ENCODE data around the gene HYOU1. TPM values are rescaled to one million over a fixed set of nuclear protein-coding genes. Genes with fewer than 3 reads are reported as not detected.

Gene HYOU1
- total and polyA plus RNA-seq, 2 of the 8 experiments (the other 6 are each of a cell fraction or from before 2014, with no cell fraction given) = 239 to 295 TPM

DNA sequence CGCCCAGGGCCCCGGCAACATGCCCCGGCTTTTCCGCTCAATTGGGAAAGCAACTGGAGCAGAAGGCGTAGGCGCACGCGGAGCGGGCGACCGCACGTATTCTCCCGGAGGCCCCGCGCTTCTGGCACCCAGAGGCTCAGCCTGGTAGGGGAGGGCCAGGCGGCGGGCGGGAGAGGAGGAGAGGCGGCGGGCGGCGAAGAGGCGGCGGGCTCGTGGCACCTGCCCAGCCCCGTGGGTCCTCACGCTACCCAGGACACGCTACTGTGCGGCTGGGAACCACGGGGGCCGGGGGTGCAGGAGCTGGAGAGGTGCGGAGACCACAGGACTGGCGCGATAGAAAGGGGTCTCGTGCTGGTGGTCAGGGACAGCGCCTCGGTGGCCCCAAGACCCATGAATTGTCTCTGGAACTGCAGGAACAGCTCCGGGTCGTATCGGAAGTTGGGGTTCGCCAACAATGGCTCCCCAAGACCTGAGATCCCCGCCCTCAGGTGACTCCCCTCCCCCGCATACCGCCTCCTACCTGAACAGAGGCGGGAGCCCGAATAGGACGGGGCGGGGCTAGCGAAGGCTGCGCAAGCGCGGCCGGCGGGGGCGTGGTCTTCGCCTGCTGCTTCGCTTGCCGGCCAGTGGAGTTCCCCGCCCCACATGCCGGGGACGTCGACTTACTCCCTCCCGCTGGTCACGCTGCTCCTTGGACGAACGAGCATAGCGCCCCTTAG is 26.5 kb downstream of the HYOU1 start, which contains the start of gene SLC37A4:
SLC37A4 (minus strand) TSS at position 549 of the 719 bp plus-strand sequence.
- 3% methylated on average over 58 of the region's 67 CpGs; no CpG with 5 or more reads in 1 of the 2 experiments for WGBS, 2 experiments (ENCODE audit: extremely low coverage in 1 of 2, insufficient coverage in 1 of 2, insufficient read length in 1 of 2, insufficient replicate concordance in 2 of 2, low coverage in 1 of 2, low lambda C conversion rate in 2 of 2, missing lambda C conversion rate in 1 of 2)
- H3K4me3 ChIP-seq (ENCODE audit: extremely low read depth in 1 of 4, insufficient read depth in 2 of 4, low read depth in 3 of 4, low read length in 4 of 4) = peak within 1 kb of the TSS; percentile 64 to 84 (median 74)
- H2BK15ac ChIP-seq (ENCODE audit: low read length) = 0 out of 2 replicates have a peak within 1 kb of the TSS, but pooled peaks have one; percentile 65
- no peaks in the 10 kb centered on the region for H3K27me3 ChIP-seq (replicated peaks in 1 of 4; ENCODE audit: control insufficient read depth in 3 of 4, extremely low read depth in 1 of 4, insufficient read depth in 3 of 4, low read length in 3 of 4)
- peak within 1 kb of the TSS; percentile 81 to 82 for H3K4me2 ChIP-seq (ENCODE audit: insufficient read depth in 1 of 2, low read depth in 2 of 2, low read length in 2 of 2)
- H3K4ac ChIP-seq (replicated peaks; ENCODE audit: insufficient read length, low read depth, low read length) = peak within 1 kb of the TSS; percentile 97
- H3K23me2 ChIP-seq (ENCODE audit: low read depth, low read length) = peaks cover 7% of the 10 kb centered on the region; the same call in 1 of the 2 replicates
- no peak within 1 kb of the TSS for H2AK5ac ChIP-seq (ENCODE audit: low read depth, low read length)
- H2BK12ac ChIP-seq (ENCODE audit: low read depth, low read length) = 0 out of 2 replicates have a peak within 1 kb of the TSS, but pooled peaks have one; percentile 19
- H3K4me1 ChIP-seq (replicated peaks in 1 of 4; ENCODE audit: control insufficient read depth in 3 of 4, insufficient read depth in 4 of 4, low read length in 3 of 4) = peaks cover 6 to 13% (median 10%) of the 10 kb centered on the region in 4 experiments
- peak within 1 kb of the TSS; percentile 96 for H4K5ac ChIP-seq (ENCODE audit: insufficient read length, low read depth, low read length)
- H4K91ac ChIP-seq (replicated peaks; ENCODE audit: insufficient read length, low read length) = peak within 1 kb of the TSS; percentile 94
- H3K9ac ChIP-seq (replicated peaks in 1 of 4; ENCODE audit: extremely low read depth in 1 of 4, low read depth in 3 of 4, low read length in 3 of 4) = peak within 1 kb of the TSS; percentile 56 to 98 (median 92)
- DNase-seq (ENCODE audit: low read depth in 1 of 2, low spot score in 2 of 2) (peak; percentile 98 to 100), FAIRE-seq (no peak)
- H3K36me3 ChIP-seq (ENCODE audit: control insufficient read depth in 2 of 4, insufficient read depth in 4 of 4, low read length in 3 of 4) = peaks cover 3 to 31% (median 11%) of the 10 kb centered on the region in 4 experiments; a peak in 7 of 8 replicates
- peak within 1 kb of the TSS; percentile 78; the same call in 1 of the 2 replicates for H2AFZ ChIP-seq (ENCODE audit: low read length)
- H3K79me2 ChIP-seq (ENCODE audit: control insufficient read depth in 1 of 2, insufficient read depth in 2 of 2, low read length in 2 of 2) = peaks cover 0 to 19% of the 10 kb centered on the region in 2 experiments; a peak in 1 of 4 replicates
- peaks cover 3 to 13% of the 10 kb centered on the region in 2 experiments for H4K20me1 ChIP-seq (replicated peaks in 1 of 2; ENCODE audit: control insufficient read depth in 1 of 2, insufficient read depth in 2 of 2, low read length in 2 of 2)
- peaks cover 15% of the 10 kb centered on the region; the same call in 1 of the 2 replicates for H3K79me1 ChIP-seq (ENCODE audit: low read depth, low read length)
- ChIA-PET CTCF (ENCODE audit: partially characterized antibody) (interaction anchor here (0.9 to 3.1 kb wide), 9 partner anchors 9 to 53 kb away, joined by 3 to 12 read pairs (median 3); partner anchors contain the start of genes HYOU1, RPS25, TRAPPC4 and VPS11), POLR2A (ENCODE audit: partially characterized antibody) (interaction anchor here (1.1 to 9.7 kb wide), 10 partner anchors 11 to 240 kb away, joined by 3 to 224 read pairs (median 5); partner anchors contain the start of genes DDX6, DPAGT1, HYOU1 and RPS25)
- H3K9me3 ChIP-seq (ENCODE audit: insufficient read depth in 2 of 2, low read depth in 1 of 2, low read length in 1 of 2) = no peaks in the 10 kb centered on the region
- H2BK20ac ChIP-seq (ENCODE audit: low read length) = no peak within 1 kb of the TSS
- H3K14ac ChIP-seq (ENCODE audit: insufficient read length) = no peak within 1 kb of the TSS
- H4K8ac ChIP-seq (ENCODE audit: extremely low read depth, insufficient read depth, low read length) = peak within 1 kb of the TSS; percentile 75; the same call in 1 of the 2 replicates
- H2BK120ac ChIP-seq (replicated peaks; ENCODE audit: low read depth, low read length) = no peak within 1 kb of the TSS
- peak within 1 kb of the TSS; percentile 93 for H3K56ac ChIP-seq (replicated peaks; ENCODE audit: insufficient read length, low read depth, low read length)
- peak within 1 kb of the TSS; percentile 98 for H2BK5ac ChIP-seq (ENCODE audit: low read depth, low read length)
- peak within 1 kb of the TSS; percentile 91 for H3K18ac ChIP-seq (ENCODE audit: extremely low read depth, low read length)
- peak within 1 kb of the TSS; percentile 89 for H3K27ac ChIP-seq (ENCODE audit: low read depth, low read length)
- H3K23ac ChIP-seq (ENCODE audit: insufficient read length) = no peak within 1 kb of the TSS
- TF ChIP-seq POLR2AphosphoS5 (IDR thresholded peaks at IDR 0.05; ENCODE audit: low read depth, low read length) (peak; percentile 29), POLR2A (IDR thresholded peaks at IDR 0.05; ENCODE audit: control extremely low read depth in 1 of 2, low read depth in 2 of 2, low read length in 2 of 2) (peak in 1 of 2 experiments; percentile 83; a peak in 2 of 3 replicates), SIX5 (IDR thresholded peaks at IDR 0.05; ENCODE audit: low read depth, low read length) (no peak), CBX5 (IDR thresholded peaks at IDR 0.05; ENCODE audit: low read depth, low read length) (no peak), CBX8 (IDR thresholded peaks at IDR 0.05; ENCODE audit: borderline replicate concordance, low read depth, low read length) (no peak), ZNF274 (IDR thresholded peaks at IDR 0.05; ENCODE audit: borderline replicate concordance, extremely low read depth, low read length) (no peak), KDM4A (IDR thresholded peaks at IDR 0.05; ENCODE audit: low read depth, low read length, severe bottlenecking) (peak; percentile 86), JUND (IDR thresholded peaks at IDR 0.05; ENCODE audit: low read length) (no peak), RXRA (IDR thresholded peaks at IDR 0.05; ENCODE audit: insufficient read depth, low read depth, low read length) (no peak)
- TF ChIP-seq, protein P1, sequence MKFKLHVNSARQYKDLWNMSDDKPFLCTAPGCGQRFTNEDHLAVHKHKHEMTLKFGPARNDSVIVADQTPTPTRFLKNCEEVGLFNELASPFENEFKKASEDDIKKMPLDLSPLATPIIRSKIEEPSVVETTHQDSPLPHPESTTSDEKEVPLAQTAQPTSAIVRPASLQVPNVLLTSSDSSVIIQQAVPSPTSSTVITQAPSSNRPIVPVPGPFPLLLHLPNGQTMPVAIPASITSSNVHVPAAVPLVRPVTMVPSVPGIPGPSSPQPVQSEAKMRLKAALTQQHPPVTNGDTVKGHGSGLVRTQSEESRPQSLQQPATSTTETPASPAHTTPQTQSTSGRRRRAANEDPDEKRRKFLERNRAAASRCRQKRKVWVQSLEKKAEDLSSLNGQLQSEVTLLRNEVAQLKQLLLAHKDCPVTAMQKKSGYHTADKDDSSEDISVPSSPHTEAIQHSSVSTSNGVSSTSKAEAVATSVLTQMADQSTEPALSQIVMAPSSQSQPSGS (IDR thresholded peaks at IDR 0.05; ENCODE audit: low read length) = no peak

Data from H1 (cell line).